Endothelial cell (in vitro differentiated cells): ENCODE measurements around the gene KRTAP1-4. TPM values are rescaled to one million over a fixed set of nuclear protein-coding genes. Genes with fewer than 3 reads are reported as not detected.
"Not testable (repeated sequence)": the region's sequence is repeated elsewhere in the genome, so short reads cannot be mapped to it uniquely, and the experiment has no call there.

ENCODE experiments used
- DNase-seq: peaks from one replicate; pipeline ENCODE4 v3.0.0; 2021; ENCODE audit warnings: low spot score
- H3K27ac Mint-ChIP-seq: one replicate; pipeline ENCODE4 v1.8.0; 2021; ENCODE audit warnings: mixed read lengths, inconsistent platforms; ENCODE audit not compliant: unreplicated experiment
- H3K27me3 Mint-ChIP-seq: one replicate; pipeline ENCODE4 v1.8.0; 2021; ENCODE audit warnings: mild to moderate bottlenecking, moderate library complexity, mixed read lengths, inconsistent platforms; ENCODE audit not compliant: unreplicated experiment
- H3K36me3 Mint-ChIP-seq: one replicate; pipeline ENCODE4 v1.8.0; 2021; ENCODE audit warnings: mild to moderate bottlenecking, low read depth, mixed read lengths, inconsistent platforms; ENCODE audit not compliant: unreplicated experiment
- H3K4me1 Mint-ChIP-seq: one replicate; pipeline ENCODE4 v1.8.0; 2021; ENCODE audit warnings: mild to moderate bottlenecking, mixed read lengths, inconsistent platforms; ENCODE audit not compliant: unreplicated experiment
- H3K4me3 Mint-ChIP-seq: one replicate; pipeline ENCODE4 v1.8.0; 2021; ENCODE audit warnings: mild to moderate bottlenecking, mixed read lengths, inconsistent platforms; ENCODE audit not compliant: unreplicated experiment
- H3K9me3 Mint-ChIP-seq: one replicate; pipeline ENCODE4 v1.8.0; 2021; ENCODE audit warnings: mixed read lengths, inconsistent platforms; ENCODE audit not compliant: unreplicated experiment
- CTCF ChIP-seq: fragments of 200-600 bp; sonication (generic); IDR thresholded peaks from one replicate; pipeline ENCODE4 v1.5.0; 2021; ENCODE audit warnings: antibody characterized with exemption; ENCODE audit not compliant: unreplicated experiment
- total RNA-seq: library from RNA; stranded (reverse); fragmentation: NEBNext Ultra II Directional; extraction: Animal tissue kit (Norgen Biotek cat#: 25700); gene quantifications from one replicate; pipeline ENCODE4 v1.2.1, GENCODE V29; 2021; ENCODE audit not compliant: unreplicated experiment

KRTAP1-4 gene
- total RNA-seq, 1 donor from 2014 or later = not detected

GRCh38 chr17:41067281-41067680 lies 37.3 kb upstream of the KRTAP1-4 start:
- peaks cover 5% of the 10 kb centered on the region for H3K27me3 Mint-ChIP-seq
- H3K36me3 Mint-ChIP-seq = no peaks in the 10 kb centered on the region
- no peak for DNase-seq
- no peaks in the 10 kb centered on the region for H3K4me1 Mint-ChIP-seq
- no peak for TF ChIP-seq CTCF
- no peaks in the 10 kb centered on the region for H3K9me3 Mint-ChIP-seq
- no peak overlapping the region for H3K27ac Mint-ChIP-seq
- H3K4me3 Mint-ChIP-seq = no peak overlapping the region

GRCh38 chr17:41065829-41066624 lies 36.0 kb upstream of the KRTAP1-4 start, which contains the start of gene KRTAP2-4:
KRTAP2-4 (minus strand) TSS chr17:41065879; CDS start chr17:41065845, 34 bp downstream.
- Mint-ChIP-seq H3K4me1 (no peaks in the 10 kb centered on the region), H3K27me3 (peaks cover 1% of the 10 kb centered on the region), H3K9me3 (no peaks in the 10 kb centered on the region), H3K4me3 (no peak within 1 kb of the TSS), H3K27ac (no peak within 1 kb of the TSS), H3K36me3 (no peaks in the 10 kb centered on the region)
- DNase-seq = no peak
- no peak for TF ChIP-seq CTCF

- not testable (repeated sequence) for H3K27me3 Mint-ChIP-seq, H3K9me3 Mint-ChIP-seq, H3K36me3 Mint-ChIP-seq, DNase-seq, H3K4me3 Mint-ChIP-seq, H3K4me1 Mint-ChIP-seq, H3K27ac Mint-ChIP-seq
Measured at GRCh38 chr17:41065016-41065689, 35.2 kb upstream of the KRTAP1-4 start.

- Mint-ChIP-seq H3K36me3 (no peaks in the 10 kb centered on the region), H3K4me1 (no peaks in the 10 kb centered on the region), H3K27me3 (peaks cover 1% of the 10 kb centered on the region), H3K4me3 (no peak overlapping the region), H3K27ac (no peak overlapping the region), H3K9me3 (no peaks in the 10 kb centered on the region)
- TF ChIP-seq CTCF = no peak
- DNase-seq = no peak
Measured at GRCh38 chr17:41064301-41064700, 34.3 kb upstream of the KRTAP1-4 start.

- H3K4me1 Mint-ChIP-seq = no peaks in the 10 kb centered on the region
- no peaks in the 10 kb centered on the region for H3K36me3 Mint-ChIP-seq
- H3K9me3 Mint-ChIP-seq = no peaks in the 10 kb centered on the region
- H3K27ac Mint-ChIP-seq = no peak overlapping the region
- TF ChIP-seq CTCF = no peak
- no peak overlapping the region for H3K4me3 Mint-ChIP-seq
- no peak for DNase-seq
- peaks cover 1% of the 10 kb centered on the region for H3K27me3 Mint-ChIP-seq
Measured at GRCh38 chr17:41063449-41063848, 33.5 kb upstream of the KRTAP1-4 start.
